K562 (cell line): ENCODE results near the gene NOL8. TPM values are rescaled to one million over a fixed set of nuclear protein-coding genes. Genes with fewer than 3 reads are reported as not detected.

Experiments used
- ATAC-seq: fragments of 200-7000 bp; cut with Tn5 transposase; 3 replicates; pipeline ENCODE4 v1.9.1; 2020; ENCODE audit warnings: moderate library complexity
- BruUV-seq: library from RNA; stranded (reverse); fragments of 400-500 nt; replicated peaks from 2 replicates; lab custom pipeline; 2021; lab: Mats Ljungman, UMichigan
- CTCF ChIA-PET: fragments of 300-600 bp; formaldehyde crosslinking; extraction: SDS; loops from one replicate; lab custom pipeline; 2021; ENCODE audit warnings: low intra/inter-chr PET ratio; lab: Yijun Ruan, JAX
- POLR2A ChIA-PET: fragments of 300-600, 350-650 bp; sonication (Branson Sonifier 250); formaldehyde crosslinking; extraction: SDS; loops from one replicate; lab custom pipeline; 2021; ENCODE audit warnings: antibody characterized with exemption, inconsistent platforms; lab: Yijun Ruan, JAX
- DNase-seq, 4 experiments: peaks; one replicate each; pipeline versions ENCODE4 v3.0.0 to v3.0.0-alpha.2; 2011 to 2018; ENCODE audit warnings: low spot score in 3 of 4, mixed read lengths in 3 of 4; ENCODE audit errors: extremely low read depth in 1 of 4
- FAIRE-seq: peaks from 2 replicates; lab custom pipeline; 2011; peaks lifted over from hg19 to GRCh38; lab: Jason Lieb, UNC
- H2AFZ ChIP-seq: 2 replicates; pipeline ENCODE4 v1.6.0; 2011; ENCODE audit warnings: low read depth, low read length, control low read depth, inconsistent platforms
- H3K27ac ChIP-seq: fragments of 200-600 bp; 3 replicates; pipeline ENCODE4 v1.8.0; 2011; ENCODE audit warnings: low read depth, mild to moderate bottlenecking, control low read depth, inconsistent platforms, low read length, moderate library complexity, mixed read lengths; ENCODE audit errors: extremely low read depth
- H3K27me3 ChIP-seq, 2 experiments: fragments of 300-600 bp in 1 of 2; 2 replicates in 1 of 2; 3 replicates in 1 of 2; pipeline versions ENCODE4 v1.6.0 to v1.8.0; 2011; ENCODE audit warnings: inconsistent platforms in 2 of 2, low read length in 2 of 2, mild to moderate bottlenecking in 1 of 2, mixed read lengths in 1 of 2, moderate library complexity in 1 of 2; ENCODE audit not compliant: control insufficient read depth in 2 of 2, insufficient read depth in 2 of 2
- H3K36me3 ChIP-seq: fragments of 300-600 bp; 3 replicates; pipeline ENCODE4 v1.8.0; 2011; ENCODE audit warnings: mild to moderate bottlenecking, low read length, inconsistent platforms; ENCODE audit not compliant: control insufficient read depth, insufficient read depth
- H3K4me1 ChIP-seq, 2 experiments: fragments of 200-600 bp in 1 of 2; replicated peaks in 1 of 2; 2 replicates in 1 of 2; 3 replicates in 1 of 2; pipeline versions ENCODE4 v1.5.1 to v1.8.0; 2011; ENCODE audit warnings: inconsistent platforms in 2 of 2, low read length in 2 of 2, mild to moderate bottlenecking in 1 of 2, mixed read lengths in 1 of 2, moderate library complexity in 1 of 2; ENCODE audit not compliant: control insufficient read depth in 2 of 2, insufficient read depth in 2 of 2
- H3K4me2 ChIP-seq: 2 replicates; pipeline ENCODE4 v1.6.1; 2011; ENCODE audit warnings: low read length, control low read depth, inconsistent platforms, mixed read lengths; ENCODE audit not compliant: insufficient read depth
- H3K4me3 ChIP-seq: fragments of 200-600 bp; sonication (generic), shearing (Covaris generic); 2 replicates; pipeline ENCODE4 v1.5.1; 2016; ENCODE audit warnings: control low read depth, inconsistent platforms
- H3K79me2 ChIP-seq: fragments of 200-600 bp; 3 replicates; pipeline ENCODE4 v1.8.0; 2011; ENCODE audit warnings: low read length, inconsistent platforms; ENCODE audit not compliant: control insufficient read depth, insufficient read depth
- H3K9ac ChIP-seq, 2 experiments: 2 replicates each; pipeline versions ENCODE4 v1.6.0 to v1.6.1; 2011; ENCODE audit warnings: low read depth in 2 of 2, low read length in 2 of 2, control low read depth in 1 of 2, inconsistent platforms in 1 of 2, mild to moderate bottlenecking in 1 of 2, mixed read lengths in 1 of 2; ENCODE audit not compliant: insufficient read depth in 1 of 2
- H3K9me1 ChIP-seq: one replicate; pipeline ENCODE4 v1.6.0; 2011; ENCODE audit warnings: inconsistent platforms, mild to moderate bottlenecking, low read length, moderate library complexity; ENCODE audit not compliant: control insufficient read depth, insufficient read depth
- H3K9me3 ChIP-seq: replicated peaks from 2 replicates; pipeline ENCODE4 v1.5.1; 2011; ENCODE audit warnings: low read depth, low read length, inconsistent platforms; ENCODE audit not compliant: control insufficient read depth, insufficient read depth
- H4K20me1 ChIP-seq: replicated peaks from 2 replicates; pipeline ENCODE4 v1.6.1; 2011; ENCODE audit warnings: low read length, inconsistent platforms, mixed read lengths; ENCODE audit not compliant: control insufficient read depth, insufficient read depth
- C11orf30 ChIP-seq: fragments of 450-650 bp; IDR thresholded peaks from 2 replicates; pipeline ENCODE4 v1.6.1; 2016; ENCODE audit warnings: low read depth, mild to moderate bottlenecking
- CHD2 ChIP-seq: IDR thresholded peaks from 2 replicates; pipeline ENCODE4 v1.6.1; 2011; ENCODE audit warnings: low read depth, low read length
- CSDE1 ChIP-seq, 2 experiments: fragments of 450-650 bp; IDR thresholded peaks; 2 replicates each; pipeline ENCODE4 v1.6.1; 2016; ENCODE audit warnings: mild to moderate bottlenecking in 1 of 2
- FOSL1 ChIP-seq: fragments of 200-800 bp; sonication (Bioruptor generic); conservative IDR thresholded peaks from 2 replicates; pipeline ENCODE4 v1.6.1; 2016; ENCODE audit warnings: missing genetic modification characterization, missing compliant biosample characterization
- HINFP ChIP-seq: fragments of 450-650 bp; conservative IDR thresholded peaks from 2 replicates; pipeline ENCODE4 v1.6.1; 2016; ENCODE audit warnings: missing genetic modification characterization, low read depth, mild to moderate bottlenecking, control low read depth, missing compliant biosample characterization
- KAT7 ChIP-seq: sonication (generic); formaldehyde crosslinking; IDR thresholded peaks from 2 replicates; pipeline ENCODE4 v1.8.0; 2022; ENCODE audit warnings: missing genetic modification reagents, mild to moderate bottlenecking, borderline replicate concordance
- MTA3 ChIP-seq: fragments of 450-650 bp; formaldehyde crosslinking; IDR thresholded peaks from 2 replicates; pipeline ENCODE4 v1.6.1; 2017; ENCODE audit warnings: mild to moderate bottlenecking, borderline replicate concordance
- RAD51 ChIP-seq: fragments of 450-650 bp; IDR thresholded peaks from 2 replicates; pipeline ENCODE4 v1.7.1; 2016; ENCODE audit warnings: low read depth, mild to moderate bottlenecking, borderline replicate concordance
- RBM14 ChIP-seq: fragments of 200-400 bp; formaldehyde crosslinking; IDR thresholded peaks from 2 replicates; pipeline ENCODE4 v1.6.1; 2018; ENCODE audit warnings: low read depth, mild to moderate bottlenecking, low read length, moderate library complexity, borderline replicate concordance; ENCODE audit not compliant: insufficient read depth
- TEAD4 ChIP-seq, 2 experiments: sonication (generic) in 1 of 2; formaldehyde crosslinking in 1 of 2; IDR thresholded peaks; 2 replicates each; pipeline versions ENCODE4 v1.6.1 to v1.8.0; 2012 to 2022; ENCODE audit warnings: borderline replicate concordance in 1 of 2, inconsistent platforms in 1 of 2, low read length in 1 of 2, mild to moderate bottlenecking in 1 of 2, missing genetic modification reagents in 1 of 2
- TRIM24 ChIP-seq, 2 experiments: fragments of 450-650 bp; IDR thresholded peaks; 2 replicates each; pipeline ENCODE4 v1.6.1; 2016
- YY1 ChIP-seq, 3 experiments: IDR thresholded peaks; 2 replicates each; pipeline ENCODE4 v1.6.1; 2011; ENCODE audit warnings: low read length in 2 of 3, mild to moderate bottlenecking in 2 of 3, moderate library complexity in 2 of 3, borderline replicate concordance in 1 of 3, control low read depth in 1 of 3, low read depth in 1 of 3; ENCODE audit not compliant: insufficient read depth in 3 of 3, insufficient replicate concordance in 2 of 3, control insufficient read depth in 1 of 3, insufficient read length in 1 of 3; ENCODE audit errors: extremely low read depth in 1 of 3
- ZBED1 ChIP-seq: IDR thresholded peaks from 2 replicates; pipeline ENCODE4 v1.6.1; 2014
- ZFX ChIP-seq: sonication (generic); formaldehyde crosslinking; IDR thresholded peaks from 2 replicates; pipeline ENCODE4 v1.8.0; 2022; ENCODE audit warnings: mild to moderate bottlenecking, missing genetic modification reagents, moderate library complexity
- ZNF639 ChIP-seq, 2 experiments: fragments of 200-800 bp in 1 of 2; sonication (Bioruptor generic) in 1 of 2; sonication (generic) in 1 of 2; formaldehyde crosslinking in 1 of 2; IDR thresholded peaks in 1 of 2; conservative IDR thresholded peaks in 1 of 2; 2 replicates each; pipeline versions ENCODE4 v1.5.0 to v1.6.1; 2016 to 2020; ENCODE audit warnings: missing compliant biosample characterization in 1 of 2, missing genetic modification characterization in 1 of 2, missing genetic modification reagents in 1 of 2
- WGBS: fragments of 100-300 bp; shearing (Covaris generic); methylation state at CpG from one replicate; pipeline ENCODE4 v1.1.6; 2016; ENCODE audit warnings: low coverage, mixed read lengths; ENCODE audit not compliant: insufficient coverage; ENCODE audit errors: missing lambda C conversion rate; 5-methylcytosine and 5-hydroxymethylcytosine counted together
- in situ Hi-C: fragments of 300-500 bp; cut with MboI; formaldehyde crosslinking; loops from 4 replicates; pipeline ENCODE4 v1.15.0; 2018; ENCODE audit warnings: inconsistent platforms, mixed read lengths
- intact Hi-C: fragments of 100-400 bp; cut with micrococcal nuclease; formaldehyde crosslinking; loops from 2 replicates; pipeline ENCODE4 v1.14.2; 2022
- polyA plus RNA-seq, 8 experiments: library from polyadenylated mRNA; depleted of rRNA in 4 of 8; stranded (reverse) in 5 of 8; unstranded in 3 of 8; fragments of >200 nt; fragmentation: Nextera tagmentation in 2 of 8; fragmentation: Illumina TruSeq in 1 of 8; extraction: Ambion mirVana in 2 of 8; extraction: Trizol in 1 of 8; gene quantifications; 2 replicates each; pipeline versions ENCODE4 v1.2.1 to v1.2.3, GENCODE V29; 2011 to 2014; ENCODE audit warnings: inconsistent platforms in 1 of 8, missing spikeins in 1 of 8
- total RNA-seq, 7 experiments: library from RNA; depleted of rRNA in 6 of 7; stranded (reverse); fragments of >200 nt in 6 of 7; fragmentation: Illumina TruSeq in 2 of 7; extraction: Trizol in 2 of 7; gene quantifications; 2 replicates each; pipeline versions ENCODE4 v1.2.1 to v1.2.3, GENCODE V29; 2011 to 2021; ENCODE audit warnings: low replicate concordance in 1 of 7

The NOL8 gene
- total and polyA plus RNA-seq, 9 of the 15 experiments (the other 6 are each of a cell fraction or from before 2014, with no cell fraction given) = 51.3 to 91.5 (median 58.7) TPM

DNA sequence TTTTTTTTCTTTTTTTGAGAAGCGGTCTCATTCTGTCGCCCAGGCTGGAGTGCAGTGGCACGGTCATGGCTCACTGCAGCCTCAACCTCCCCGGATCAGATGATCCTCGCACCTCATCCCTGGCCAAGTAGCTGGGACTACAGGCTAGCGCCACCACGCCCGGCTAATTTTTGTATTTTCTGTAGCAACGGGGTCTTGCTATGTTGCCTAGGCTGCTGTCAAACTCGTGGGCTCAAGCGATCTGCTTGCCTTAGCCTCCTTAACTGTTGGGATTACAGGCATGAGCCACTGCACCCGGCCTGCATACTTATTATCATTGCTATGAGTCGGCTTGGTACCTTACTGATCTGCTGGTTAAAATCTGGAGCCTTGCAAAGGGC is 30.9 kb downstream of the NOL8 start (continued):
- TF ChIP-seq HINFP (tag) (no peak), CSDE1 (IDR thresholded peaks at IDR 0.05) (no peak), RBM14 (no peak)

DNA sequence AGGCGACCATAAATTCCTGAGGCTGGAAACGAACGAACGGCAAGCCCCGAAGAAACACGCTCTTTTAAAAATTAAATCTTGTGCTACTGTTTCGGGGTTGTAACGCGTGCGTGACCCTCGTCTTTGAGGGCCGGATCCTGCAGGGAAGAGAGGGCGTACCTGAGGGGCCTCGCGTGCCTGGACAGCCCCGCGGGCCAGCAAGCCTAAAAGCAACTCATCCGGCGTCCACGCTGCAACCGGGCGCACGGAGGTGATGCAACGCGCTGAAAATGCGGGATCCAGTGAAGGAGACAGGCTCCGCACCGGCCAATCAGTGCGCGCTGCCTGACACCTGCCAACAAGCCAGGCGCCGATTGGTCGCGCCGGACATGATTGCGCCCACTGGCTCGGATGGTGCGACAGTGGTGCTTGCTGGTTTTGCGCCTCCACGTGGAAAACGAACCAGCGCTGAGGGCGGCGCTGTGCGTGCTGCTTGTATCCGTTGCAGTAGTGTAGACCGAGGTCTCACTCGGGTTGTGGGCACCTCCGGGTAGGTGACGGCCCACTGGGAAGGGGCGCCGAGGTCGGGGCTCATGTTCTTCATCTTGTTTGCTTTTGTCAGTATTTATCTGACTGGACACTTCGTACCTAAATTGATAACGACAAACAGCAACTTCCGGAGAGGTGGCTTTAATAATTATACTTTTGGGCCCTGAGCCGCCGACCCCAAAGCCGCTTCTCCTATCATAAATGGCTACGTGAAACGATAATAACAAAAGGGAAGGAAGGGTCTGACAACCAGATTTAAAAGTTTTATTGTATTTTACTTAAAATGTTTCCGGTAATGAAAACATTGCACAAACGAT is 31.5 kb downstream of the NOL8 start, which contains the start of gene IARS1:
Gene IARS1 (minus strand): TSS at position 246 of the 845 bp plus-strand sequence. CDS start 4,278 bp downstream, outside the sequence.
- CTCF ChIA-PET = no interaction called here
- Histone ChIP-seq H3K79me2 (peaks cover 74% of the 10 kb centered on the region), H3K4me2 (peak within 1 kb of the TSS; percentile 100), H3K36me3 (peaks cover 69% of the 10 kb centered on the region), H3K9me3 (no peaks in the 10 kb centered on the region), H3K9me1 (no peaks in the 10 kb centered on the region), H4K20me1 (peaks cover 5% of the 10 kb centered on the region), H3K4me3 (peak within 1 kb of the TSS; percentile 70), H3K4me1 (peaks cover 7 to 23% of the 10 kb centered on the region in 2 experiments), H3K9ac (peak within 1 kb of the TSS; percentile 96 to 100), H3K27me3 (no peaks in the 10 kb centered on the region), H2AFZ (peak within 1 kb of the TSS; percentile 83), H3K27ac (peak within 1 kb of the TSS; percentile 97)
- intact Hi-C loops (loop anchor here (2.0 kb wide), 1 partner anchor 31 kb away; the partner anchor contains the start of genes CENPP and NOL8), in situ Hi-C loops (no loop called here)
- BruUV-seq = TSS peak; percentile 91
- DNase-seq (peak; percentile 99), FAIRE-seq (peak; percentile 98), ATAC-seq (peak; percentile 87)
- POLR2A ChIA-PET = interaction anchor here (0.6 to 4.0 kb wide), 3 partner anchors 13 to 337 kb away, joined by 3 to 38 read pairs (median 3); no protein-coding TSS in a partner anchor
- under 1% methylated on average over 62 of the region's 63 CpGs for WGBS
- TF ChIP-seq C11orf30 (peak; percentile 93), ZBED1 (peak; percentile 77; the same call in 1 of the 2 replicates), YY1 (IDR thresholded peaks at IDR 0.05; ENCODE audit: borderline replicate concordance in 1 of 3, control insufficient read depth in 1 of 3, extremely low read depth in 1 of 3, insufficient read depth in 3 of 3, insufficient read length in 1 of 3, insufficient replicate concordance in 2 of 3, low read depth in 1 of 3, low read length in 2 of 3) (peak; percentile 31 to 64 (median 63)), FOSL1 (tag) (peak; percentile 55; the same call in 1 of the 2 replicates), ZFX (CRISPR knock-in tag) (peak; percentile 81), CHD2 (peak; percentile 83), ZNF639 (CRISPR knock-in tag; conservative IDR thresholded peaks at IDR 0.05 in 1 of 2, IDR thresholded peaks at IDR 0.05 in 1 of 2) (peak in 1 of 2 experiments; percentile 82; a peak in 2 of 4 replicates), TEAD4 (IDR thresholded peaks at IDR 0.05; ENCODE audit: low read length) (peak; percentile 7; the same call in 1 of the 2 replicates), TEAD4 (CRISPR knock-in tag; IDR thresholded peaks at IDR 0.05; ENCODE audit: borderline replicate concordance) (no peak), RAD51 (peak; percentile 35; the same call in 1 of the 2 replicates), TRIM24 (IDR thresholded peaks at IDR 0.05) (peak in 1 of 2 experiments; percentile 71; a peak in 2 of 4 replicates), KAT7 (CRISPR knock-in tag) (no peak; the same call in 1 of the 2 replicates), MTA3 (peak; percentile 96)
